PFSK-1 (cell line): ENCODE data around the gene TMEM43.

Experiments
- FOXP2 ChIP-seq: optimal IDR thresholded peaks from 2 replicates; pipeline ENCODE3; 2011; ENCODE audit warnings: borderline replicate concordance, control low read depth, inconsistent platforms; ENCODE audit not compliant: insufficient read depth; ENCODE audit errors: extremely low read length, extremely low read depth
- POLR2AphosphoS5 ChIP-seq: IDR thresholded peaks from 2 replicates; pipeline ENCODE4 v1.6.1; 2012; ENCODE audit warnings: low read depth, mild to moderate bottlenecking, control low read depth, low read length, moderate library complexity
- REST ChIP-seq, 2 experiments: IDR thresholded peaks; 2 replicates each; pipeline versions ENCODE4 v1.6.1 to v1.8.0; 2011 to 2012; ENCODE audit warnings: low read depth in 2 of 2, low read length in 2 of 2, control low read depth in 1 of 2, inconsistent platforms in 1 of 2, mild to moderate bottlenecking in 1 of 2, moderate library complexity in 1 of 2; ENCODE audit not compliant: insufficient read depth in 1 of 2
- SIN3A ChIP-seq: IDR thresholded peaks from 2 replicates; pipeline ENCODE4 v1.6.1; 2012; ENCODE audit warnings: mild to moderate bottlenecking, low read length, moderate library complexity, borderline replicate concordance; ENCODE audit not compliant: insufficient read depth
- TAF1 ChIP-seq: IDR thresholded peaks from 2 replicates; pipeline ENCODE4 v1.6.1; 2012; ENCODE audit warnings: low read length, control low read depth, borderline replicate concordance; ENCODE audit not compliant: insufficient read depth

TMEM43 gene

DNA sequence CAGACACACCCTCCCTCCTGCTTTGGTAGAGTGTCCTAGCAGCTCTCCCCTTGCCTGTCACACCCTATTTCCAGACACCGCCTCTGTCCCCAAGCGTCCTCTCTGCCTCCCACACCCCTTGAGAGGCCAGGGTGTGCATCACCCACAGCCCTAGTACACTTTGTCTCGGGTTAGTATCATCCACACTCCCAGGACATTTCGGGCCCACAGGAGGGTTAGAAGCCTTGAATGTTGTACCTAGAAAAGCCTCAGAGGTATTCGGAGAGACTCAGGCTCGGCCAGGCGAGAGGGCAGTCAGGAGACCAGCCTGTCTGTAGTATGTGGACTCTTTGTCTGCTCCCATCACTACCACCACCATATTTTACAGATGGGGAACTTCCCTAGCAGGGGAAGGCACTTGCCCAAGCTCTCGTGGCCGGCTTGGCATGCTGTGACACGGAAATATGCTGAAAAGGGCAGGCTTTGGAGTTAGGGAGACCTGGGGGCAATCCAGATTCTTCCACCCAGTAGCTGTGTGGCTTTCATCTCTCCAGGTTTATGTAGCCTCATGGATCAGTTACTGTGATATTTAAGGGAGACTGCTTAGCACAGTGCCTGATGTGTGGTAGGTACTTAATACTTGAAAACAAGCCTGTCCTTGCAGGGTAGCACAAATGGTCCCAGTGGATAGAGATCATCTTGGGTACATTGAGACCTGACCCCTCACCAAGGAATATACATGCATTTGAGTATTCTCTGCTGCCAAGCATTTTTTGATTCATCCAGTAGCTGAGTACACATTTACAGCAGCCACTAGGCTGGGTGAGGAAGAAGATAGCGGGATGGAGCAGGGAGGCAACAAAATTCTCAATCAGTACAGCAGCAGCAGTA is 1.4 kb downstream of the TMEM43 start:
- TF ChIP-seq POLR2AphosphoS5: no peak
- no peak for TF ChIP-seq SIN3A
- TF ChIP-seq REST (IDR thresholded peaks at IDR 0.05; ENCODE audit: insufficient read depth in 1 of 2, low read depth in 2 of 2, low read length in 2 of 2): no peak
- no peak for TF ChIP-seq FOXP2
- TF ChIP-seq TAF1: no peak

DNA sequence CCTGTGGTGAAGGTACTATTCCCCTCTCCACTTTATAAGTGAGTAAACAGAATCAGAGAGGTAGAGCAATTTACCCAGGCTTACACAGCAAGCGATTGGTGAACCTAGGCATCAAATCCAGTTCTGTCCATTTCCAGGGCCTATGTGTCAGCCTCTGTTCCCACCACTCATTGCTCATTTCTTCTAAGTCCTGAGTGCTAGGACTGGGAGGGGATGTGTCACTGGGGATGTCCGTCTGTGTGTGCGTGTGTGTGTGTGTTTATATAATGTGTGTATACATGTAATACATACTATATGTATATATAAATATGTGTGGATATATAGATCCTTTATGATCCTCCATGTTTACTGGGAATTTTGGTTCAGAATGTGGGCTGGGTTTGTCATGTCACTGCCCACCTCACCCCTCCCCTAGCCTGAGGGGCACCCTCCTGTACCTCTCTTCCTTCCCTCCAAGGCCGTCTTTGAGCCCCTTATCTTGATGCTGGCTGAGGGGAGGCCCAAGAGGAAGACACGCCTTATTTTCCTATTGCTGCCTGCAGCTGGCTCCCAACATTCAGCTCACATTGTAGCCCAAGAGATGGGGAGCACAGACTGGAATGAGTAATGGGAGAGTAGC is 2.1 kb downstream of the TMEM43 start:
- TF ChIP-seq FOXP2: no peak
- no peak for TF ChIP-seq POLR2AphosphoS5
- TF ChIP-seq REST (IDR thresholded peaks at IDR 0.05; ENCODE audit: insufficient read depth in 1 of 2, low read depth in 2 of 2, low read length in 2 of 2): no peak
- TF ChIP-seq TAF1: no peak
- TF ChIP-seq SIN3A: no peak

- TF ChIP-seq SIN3A: no peak
- TF ChIP-seq POLR2AphosphoS5: no peak
- no peak for TF ChIP-seq REST (IDR thresholded peaks at IDR 0.05; ENCODE audit: insufficient read depth in 1 of 2, low read depth in 2 of 2, low read length in 2 of 2)
- no peak for TF ChIP-seq FOXP2
- no peak for TF ChIP-seq TAF1
Observed at GRCh38 chr3:14127516-14128161, 2.8 kb downstream of the TMEM43 start.

GRCh38 chr3:14128724-14129123 is 3.9 kb downstream of the TMEM43 start:
- TF ChIP-seq FOXP2: no peak
- TF ChIP-seq REST (IDR thresholded peaks at IDR 0.05; ENCODE audit: insufficient read depth in 1 of 2, low read depth in 2 of 2, low read length in 2 of 2): no peak
- TF ChIP-seq SIN3A: no peak
- TF ChIP-seq POLR2AphosphoS5: no peak
- TF ChIP-seq TAF1: no peak
